NCI-H510A (cell line): Measurements from ENCODE around the gene VAC14.

Source experiments
- DNase-seq: peaks from one replicate; lab custom pipeline; 2025; lab: John Stamatoyannopoulos, UW

The VAC14 gene

DNA sequence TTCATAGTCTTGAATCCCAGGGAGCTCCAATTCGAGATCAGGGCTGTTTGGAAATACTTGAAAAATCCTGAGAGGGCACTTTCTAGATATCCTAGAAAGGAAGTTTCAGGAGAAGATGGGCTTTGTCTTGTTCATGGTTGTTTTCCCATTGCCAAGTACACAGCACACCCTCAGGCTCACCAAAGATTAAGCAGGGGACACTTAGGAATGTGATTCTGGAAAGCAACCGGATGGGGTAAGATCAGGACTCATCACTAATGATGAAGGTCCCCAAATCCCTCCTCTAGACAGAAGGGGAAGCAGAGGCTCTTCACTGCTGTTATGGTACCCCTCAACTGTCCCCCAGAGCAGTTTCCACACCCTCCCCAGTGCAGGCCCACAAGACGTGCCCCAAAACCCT, 40.7 kb downstream of the VAC14 start:
- no peak for DNase-seq

DNA sequence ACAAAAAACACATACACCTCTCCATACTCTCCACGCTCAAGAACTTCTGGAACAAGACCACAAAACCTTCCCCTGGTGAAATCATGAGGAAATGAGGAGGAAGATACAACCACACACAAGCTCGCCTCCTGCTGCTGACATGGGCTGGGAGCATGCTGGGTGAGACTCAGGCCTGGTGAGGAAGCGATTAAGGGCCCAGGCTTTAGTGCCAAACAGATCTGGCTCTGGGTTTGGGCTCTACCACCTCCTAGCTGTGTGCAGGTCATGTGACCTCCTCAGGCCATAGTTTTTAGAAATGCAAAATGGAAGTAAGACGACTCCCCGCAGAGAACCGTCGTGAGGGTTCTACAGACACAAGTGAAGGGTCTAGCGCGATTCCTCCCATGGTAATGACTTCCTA, 41.3 kb downstream of the VAC14 start:
- no peak for DNase-seq

DNA sequence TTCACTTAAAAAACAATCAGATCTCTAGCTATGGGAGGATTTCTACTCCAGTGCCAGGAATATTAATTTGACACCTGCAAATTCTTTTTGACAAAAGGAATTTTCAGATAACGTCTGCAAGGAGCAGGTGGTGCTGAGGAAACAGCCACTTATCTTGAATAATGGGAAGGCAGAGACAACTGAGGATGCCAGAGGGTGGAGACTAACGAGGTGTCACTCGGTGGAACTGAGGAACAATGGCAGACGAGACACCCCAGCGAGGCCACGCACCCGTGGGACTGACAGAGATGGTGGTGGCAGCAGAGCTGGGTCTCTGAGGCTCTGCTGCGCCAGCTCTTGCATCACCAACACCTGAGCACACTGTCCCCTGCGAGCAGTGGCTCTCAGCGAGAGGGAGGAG, 42.2 kb downstream of the VAC14 start:
- no peak for DNase-seq

DNA sequence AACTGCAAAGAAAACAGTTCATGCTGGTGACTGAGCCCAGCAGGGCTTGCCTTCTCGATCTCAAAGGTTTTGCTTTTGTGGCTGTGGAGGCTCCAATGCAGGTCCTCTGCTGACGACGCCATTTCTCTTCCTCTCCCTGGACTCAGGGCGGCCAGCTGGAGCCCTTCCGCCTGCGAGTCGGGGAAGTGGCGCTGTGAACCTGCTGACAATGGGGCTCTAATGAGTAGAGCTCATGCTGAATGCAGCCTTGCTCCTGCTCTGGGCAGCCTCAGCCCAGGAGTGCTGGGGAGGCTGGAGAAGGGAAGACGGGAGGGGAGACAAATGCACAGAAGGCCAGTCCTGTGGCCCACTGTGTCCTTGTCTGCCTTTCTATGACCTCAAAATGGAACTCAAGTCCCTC, 43.8 kb downstream of the VAC14 start:
- no peak for DNase-seq

DNA sequence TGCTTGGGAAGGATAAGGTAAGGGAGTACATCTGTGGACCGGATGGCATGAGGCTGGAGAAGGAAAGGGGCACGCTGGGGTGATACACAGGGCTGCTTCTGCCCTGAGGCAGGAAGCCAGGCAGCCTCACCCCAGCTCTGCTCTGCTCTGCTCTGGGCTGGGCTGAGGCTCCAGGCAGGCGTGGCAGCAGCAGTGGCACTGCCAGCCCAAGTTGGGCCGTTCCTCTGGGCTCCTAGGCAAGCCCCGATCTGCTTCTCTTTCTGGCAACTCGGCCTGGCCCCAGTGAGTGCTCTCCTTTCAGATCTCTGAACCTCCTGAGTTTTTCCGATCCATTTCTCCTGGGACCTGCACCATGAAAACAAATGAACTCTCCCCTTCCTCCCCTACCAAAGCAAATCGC, 44.9 kb downstream of the VAC14 start:
- no peak for DNase-seq

DNA sequence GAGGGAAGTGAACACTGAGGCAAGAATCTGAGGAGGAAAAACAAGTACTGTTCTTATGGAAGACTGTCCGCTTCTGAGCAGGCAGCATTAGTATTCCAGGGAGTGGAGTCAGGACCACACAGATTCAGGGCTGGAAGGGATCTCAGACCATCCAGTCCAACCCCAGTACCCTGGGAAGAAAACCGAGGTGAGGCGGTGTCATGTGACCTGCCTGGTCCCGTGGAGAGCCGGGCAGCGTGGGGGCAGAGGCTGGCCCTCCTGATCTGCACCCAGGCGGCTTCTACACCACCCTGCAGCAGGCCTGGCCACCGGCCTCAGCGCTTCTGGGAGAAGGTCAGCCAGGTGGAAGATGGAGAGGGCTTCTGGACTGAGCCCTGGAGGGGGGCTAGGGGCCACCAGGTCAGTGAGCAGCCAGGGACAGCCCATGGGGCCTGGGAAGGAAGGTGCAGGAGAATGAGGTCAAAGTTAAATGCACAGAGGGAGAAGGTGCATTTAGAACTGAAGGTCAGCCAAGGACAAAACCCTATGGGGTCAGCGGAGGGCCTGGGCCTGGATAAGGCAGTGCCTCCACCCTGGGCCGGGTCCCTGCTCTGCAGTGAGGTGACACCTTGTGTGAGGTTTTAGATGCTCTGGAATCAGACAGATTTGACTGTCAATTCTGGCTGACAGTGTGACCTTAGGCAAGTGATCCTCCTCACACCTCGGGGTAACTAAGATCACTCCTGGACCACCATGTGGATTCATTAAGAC, 45.9 kb downstream of the VAC14 start:
- DNase-seq = no peak

DNA sequence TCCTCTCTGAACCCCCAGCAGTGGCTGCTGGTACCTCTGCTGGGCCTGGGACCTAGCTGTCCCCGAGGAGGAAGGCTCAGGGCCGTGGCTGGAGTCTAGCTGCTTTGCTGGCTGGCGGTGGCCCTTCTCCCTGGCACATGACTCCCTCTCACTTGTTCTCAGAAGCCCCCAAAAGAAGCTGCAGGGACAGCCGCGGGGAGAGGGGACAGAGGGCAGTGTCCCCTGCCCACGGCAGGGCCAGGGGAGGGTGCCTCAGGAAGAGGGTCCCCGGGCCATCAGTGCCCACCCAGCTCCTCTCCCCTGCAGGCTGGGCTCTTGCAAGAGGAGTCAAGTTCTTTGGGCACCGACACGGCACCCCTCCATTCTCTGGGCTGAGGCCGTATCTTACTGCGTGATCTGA, 46.6 kb downstream of the VAC14 start:
- DNase-seq = no peak

DNA sequence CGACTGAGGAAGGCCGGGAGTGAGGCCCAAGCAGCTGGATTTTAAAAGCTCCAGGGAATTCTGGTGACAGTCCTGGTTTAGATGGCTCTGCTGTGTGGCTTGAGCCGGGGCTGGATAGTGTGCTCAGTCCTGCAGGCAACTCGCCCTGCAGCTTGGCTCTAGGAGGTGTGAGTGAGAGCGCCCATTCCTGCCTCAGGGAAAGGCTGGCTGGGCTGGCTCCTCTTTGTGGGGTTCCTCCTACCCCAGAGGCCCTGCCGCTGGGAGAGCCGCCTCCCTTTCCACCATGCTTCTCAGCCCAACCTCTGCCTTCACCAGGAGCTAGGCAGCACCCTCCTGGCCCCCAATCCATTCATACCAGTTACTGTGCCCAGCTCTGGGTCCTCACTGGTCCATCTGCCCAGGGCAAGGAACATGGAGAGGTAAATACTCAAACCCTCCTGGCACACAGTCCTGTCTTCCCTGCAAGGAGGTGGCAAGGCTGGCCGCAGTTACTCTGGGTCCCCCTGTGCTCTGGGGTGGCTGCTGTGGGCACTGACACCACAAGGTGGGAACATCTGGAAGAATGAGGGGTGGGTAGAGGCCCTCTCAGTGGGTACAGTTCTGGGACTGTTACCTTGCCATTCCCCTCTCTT, 47.1 kb downstream of the VAC14 start:
- no peak for DNase-seq

DNA sequence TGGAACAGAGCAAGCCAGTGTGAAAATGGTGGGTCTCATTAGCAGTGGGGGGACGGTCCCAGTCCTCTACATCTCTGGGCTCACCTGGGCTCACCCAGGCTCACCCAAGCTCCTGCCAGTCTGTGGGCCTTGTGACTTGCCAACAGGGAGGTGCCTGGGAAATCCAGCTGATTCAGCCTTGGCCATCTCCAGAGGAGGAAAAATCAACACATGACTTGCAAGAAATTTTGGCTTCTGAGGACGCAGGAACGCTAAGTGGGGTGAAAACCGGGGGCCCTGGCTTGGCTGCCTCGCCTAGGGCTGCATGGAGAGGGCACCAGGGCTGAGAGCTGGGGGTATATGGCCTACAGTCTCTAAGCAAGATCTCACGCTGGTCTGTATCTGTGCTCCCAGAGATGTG, 47.7 kb downstream of the VAC14 start:
- DNase-seq = no peak

DNA sequence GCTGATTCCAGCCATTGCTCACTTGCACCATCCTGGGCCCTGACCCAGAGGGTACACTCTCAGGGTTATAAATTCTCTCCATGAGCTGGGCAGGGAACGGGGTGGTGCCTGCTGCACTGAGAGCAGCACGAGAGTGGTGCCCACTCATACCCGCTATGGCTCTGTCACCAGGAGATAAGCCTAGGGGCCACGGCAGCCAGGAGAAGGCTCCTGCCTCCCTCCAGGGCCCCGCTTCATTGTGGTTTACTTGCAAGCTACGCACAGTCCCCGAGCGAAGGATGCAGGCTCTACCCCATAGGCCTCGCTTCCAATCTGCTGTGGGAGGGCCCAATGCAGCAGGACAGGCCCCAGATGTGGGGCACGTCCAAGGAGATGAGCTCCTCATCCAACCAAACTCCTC, 48.5 kb downstream of the VAC14 start:
- no peak for DNase-seq

DNA sequence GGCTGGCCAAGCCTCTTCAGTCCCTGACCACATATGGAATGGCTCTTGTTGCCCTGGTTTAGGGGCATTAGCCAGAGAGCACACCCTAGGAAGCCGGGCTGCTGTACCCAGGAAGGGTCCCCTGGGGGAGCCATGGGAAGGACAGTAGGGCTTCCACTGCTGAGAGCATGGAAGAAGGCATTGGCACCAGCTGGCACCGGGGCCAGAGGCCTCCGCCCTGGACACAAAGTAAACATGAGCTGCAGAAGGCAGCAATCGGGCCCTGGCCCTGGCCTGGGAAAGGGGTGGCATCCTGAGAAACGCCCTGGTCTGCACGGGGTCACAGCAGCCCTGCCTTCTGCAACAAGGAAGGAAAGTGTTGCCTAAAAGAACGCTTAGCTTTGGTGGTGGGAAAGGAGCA, 49.4 kb downstream of the VAC14 start:
- DNase-seq = no peak

DNA sequence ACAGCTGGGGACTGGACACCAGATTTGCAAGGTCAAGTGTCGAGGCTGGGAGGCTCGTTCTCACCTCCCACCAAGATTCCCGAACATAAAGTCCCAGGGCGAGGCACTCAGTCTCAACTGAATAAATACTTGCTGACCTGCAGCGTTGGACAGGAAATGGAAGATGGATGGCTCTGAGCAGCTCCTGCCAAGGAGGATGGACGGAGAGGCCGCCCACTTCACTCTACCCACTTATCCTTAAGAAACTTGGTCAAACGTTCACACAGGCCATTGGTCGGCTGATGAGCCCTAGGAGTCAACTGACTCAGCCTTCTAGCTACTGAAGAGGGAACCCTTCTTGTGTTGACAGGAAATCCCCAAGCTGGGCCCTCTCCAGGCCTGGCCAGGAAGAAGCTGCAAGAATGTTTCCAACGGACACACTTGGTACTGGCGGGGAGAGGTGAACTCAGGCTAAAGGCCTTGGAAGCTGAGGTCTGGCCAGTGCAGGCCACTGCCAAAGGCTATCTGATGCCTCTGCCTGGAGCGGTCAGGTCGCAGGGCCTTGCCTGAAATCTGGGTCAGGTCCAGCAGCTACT, 50.0 kb downstream of the VAC14 start:
- no peak for DNase-seq

DNA sequence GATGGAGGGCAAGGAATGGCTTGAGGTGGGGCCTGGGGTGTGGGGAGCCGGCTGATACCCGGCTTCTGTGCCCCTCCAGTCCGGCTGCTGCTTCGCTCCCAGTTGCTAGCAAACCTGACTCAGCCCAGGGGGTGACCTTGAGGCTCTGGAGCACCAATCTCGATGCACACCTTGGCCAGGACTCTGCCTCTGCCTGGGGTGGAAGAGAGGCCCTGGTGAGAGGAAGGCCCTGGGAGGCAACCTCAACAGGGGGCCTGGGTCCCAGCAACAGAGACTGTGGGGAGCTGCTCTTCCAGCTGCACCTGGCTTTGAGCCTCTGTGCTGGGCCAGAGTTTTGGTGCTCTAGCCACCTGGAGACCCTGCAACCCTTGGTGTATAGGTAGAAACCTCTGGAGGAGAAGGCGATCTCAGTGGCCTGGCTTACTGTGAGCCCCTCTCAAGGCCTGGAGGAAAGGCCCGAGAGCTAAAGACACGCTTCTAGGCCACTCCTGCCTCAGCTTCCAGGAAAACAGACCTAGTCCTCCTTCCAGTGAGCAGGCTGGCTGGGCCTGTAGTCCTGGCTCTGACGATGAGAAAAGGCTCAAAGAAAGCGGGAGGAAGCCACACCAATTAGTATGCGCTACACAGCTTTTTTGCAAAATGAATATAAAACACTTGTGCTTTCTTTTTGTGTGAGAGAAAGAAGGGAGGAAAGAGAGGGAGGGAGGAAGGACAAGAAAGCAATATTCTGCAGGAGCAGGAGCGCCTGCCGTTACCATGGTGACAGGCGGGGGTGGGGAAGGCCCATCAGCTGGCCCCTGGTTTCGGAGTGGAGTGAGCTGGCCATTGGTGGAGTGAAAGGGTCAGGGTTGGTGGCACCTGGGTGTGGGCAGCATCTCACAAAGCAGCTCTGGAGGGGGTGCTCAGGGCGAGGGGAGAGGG, 51.0 kb downstream of the VAC14 start:
- DNase-seq = no peak

DNA sequence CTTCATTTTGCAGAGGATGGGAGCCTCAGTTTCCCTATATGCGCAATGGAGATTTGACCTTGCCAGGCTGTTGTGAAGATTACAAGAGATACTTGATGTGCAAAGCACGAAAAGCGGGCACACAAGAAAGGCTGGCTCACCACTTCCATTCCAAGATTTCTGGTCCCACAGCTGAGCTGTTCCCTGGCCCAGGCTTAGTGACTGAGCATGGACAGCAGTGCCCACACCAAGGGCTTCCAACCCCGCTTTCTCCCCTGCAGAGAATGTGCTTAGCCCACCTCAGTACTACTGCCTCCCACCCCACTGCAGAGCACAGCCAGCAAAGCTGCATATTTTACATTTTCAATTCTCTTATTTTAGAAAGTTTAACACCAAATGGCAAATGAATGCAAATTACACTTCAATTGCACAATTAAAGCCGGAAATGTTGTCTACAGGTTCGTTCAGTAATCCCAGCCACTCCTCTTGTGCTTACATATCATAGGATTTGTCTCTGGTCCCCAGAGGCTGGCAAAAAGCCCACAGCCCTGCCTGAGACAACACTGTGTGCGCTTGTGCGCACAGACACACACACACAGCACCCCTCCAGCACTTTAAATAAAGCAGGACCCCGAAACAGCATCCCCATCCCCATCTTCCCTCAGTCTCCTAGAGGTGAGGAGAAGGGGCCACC, 51.8 kb downstream of the VAC14 start:
- DNase-seq = no peak

DNA sequence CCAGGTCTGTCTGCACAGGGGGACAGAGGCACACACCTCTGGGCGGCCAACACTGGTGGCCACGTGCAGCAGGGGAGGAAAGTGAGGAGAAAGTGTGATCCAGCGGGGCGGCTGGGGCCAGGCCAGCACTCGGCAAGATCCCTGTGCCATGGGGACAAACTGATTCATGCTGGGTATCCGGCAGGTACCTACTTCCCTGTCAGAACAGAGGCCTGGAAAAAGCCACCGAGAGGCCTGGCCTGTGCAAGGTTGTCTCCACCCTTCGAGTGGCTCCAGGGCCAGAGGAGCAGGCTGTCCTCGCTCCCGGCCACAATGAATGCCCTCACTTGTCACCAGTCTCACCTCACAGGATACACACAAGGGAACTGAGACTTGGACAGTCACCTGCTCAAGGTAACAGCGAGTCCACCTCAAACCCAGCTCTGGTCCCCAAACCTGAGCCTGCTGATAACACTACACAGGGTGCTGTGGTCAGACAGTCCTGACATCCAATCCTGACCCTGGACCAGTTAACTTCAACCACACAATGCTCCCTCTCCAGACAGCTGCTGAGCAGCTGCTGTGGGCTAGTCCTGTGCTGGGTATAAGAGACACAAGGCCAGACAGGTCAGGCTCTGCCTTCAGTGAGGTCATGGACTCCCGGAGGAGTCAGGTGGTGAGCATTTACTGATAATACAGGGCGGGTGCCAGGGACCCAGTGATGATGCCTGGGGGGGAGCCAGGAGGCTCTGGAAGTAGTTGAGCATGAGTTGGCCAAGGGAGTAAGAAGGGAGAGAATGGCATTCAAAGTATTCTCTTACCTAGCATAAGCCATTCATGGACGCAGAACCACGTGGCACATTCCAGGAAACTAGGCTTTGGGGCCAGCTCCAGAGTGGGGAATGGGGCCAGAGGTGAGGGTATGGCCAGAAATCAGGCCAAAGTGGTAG, 53.0 kb downstream of the VAC14 start:
- DNase-seq = no peak

DNA sequence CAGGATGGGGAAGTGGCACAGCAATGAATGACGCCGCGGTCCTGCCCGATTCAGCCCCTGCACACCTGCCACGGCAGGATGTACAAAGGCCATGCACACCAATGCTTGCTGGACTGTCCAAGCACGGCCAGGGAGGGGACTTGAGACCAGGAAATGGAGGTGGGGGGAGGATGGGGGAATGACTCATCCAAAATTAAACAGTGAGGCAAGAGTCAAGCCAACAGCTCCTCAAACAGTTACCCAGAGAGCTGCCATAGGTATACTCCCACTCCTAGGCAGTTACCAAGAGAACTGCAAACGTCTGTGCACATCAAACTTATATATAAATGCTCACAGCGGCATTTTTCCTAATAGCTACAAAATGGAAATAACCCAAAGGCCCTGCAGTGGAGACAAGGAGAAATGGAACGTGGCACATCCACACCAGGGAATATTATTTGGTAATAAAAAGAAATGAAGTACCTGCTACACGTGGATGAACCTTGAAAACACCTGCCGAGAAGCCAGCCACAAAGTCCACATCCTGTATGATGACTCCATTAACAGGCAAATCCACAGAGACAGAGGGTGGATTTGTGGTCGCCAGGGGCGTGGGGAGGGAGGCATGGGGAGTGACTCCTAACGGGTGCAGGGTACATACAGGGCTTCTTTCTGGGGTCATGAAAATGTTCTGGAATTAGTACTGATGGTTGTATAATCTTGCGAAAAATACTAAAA, 54.1 kb downstream of the VAC14 start:
- DNase-seq = no peak

DNA sequence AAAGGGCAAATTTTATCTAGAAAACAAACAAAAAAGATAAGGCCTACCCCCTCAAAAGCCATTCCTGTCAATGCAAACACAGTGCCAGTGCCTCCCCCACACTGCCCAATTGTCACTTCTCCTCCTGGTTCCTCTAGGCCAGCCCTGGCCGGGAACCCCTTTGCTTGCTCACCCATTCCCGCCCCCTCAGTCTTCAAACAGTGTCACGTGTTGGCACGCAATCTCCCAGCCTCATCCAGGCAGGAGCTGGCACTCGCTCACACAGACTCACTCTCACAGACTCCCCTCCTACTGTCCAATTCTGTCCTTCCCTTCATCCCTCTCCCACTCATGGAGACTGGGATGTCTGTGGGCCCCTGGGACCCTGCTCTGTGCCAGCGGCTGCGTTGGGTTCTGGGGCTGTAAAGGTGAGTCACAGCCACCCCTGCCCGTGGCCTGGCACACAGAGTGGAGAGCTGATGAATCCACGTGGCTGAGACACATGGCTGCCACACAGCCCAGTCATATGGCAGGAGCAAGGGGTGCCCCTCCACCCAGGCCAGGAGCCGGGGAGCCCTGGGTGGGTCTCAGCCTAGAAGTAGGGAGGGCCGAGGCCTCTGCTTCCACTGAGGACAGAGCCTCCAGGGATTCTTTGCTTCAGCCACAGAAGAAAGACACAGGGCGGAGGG, 54.8 kb downstream of the VAC14 start:
- no peak for DNase-seq

DNA sequence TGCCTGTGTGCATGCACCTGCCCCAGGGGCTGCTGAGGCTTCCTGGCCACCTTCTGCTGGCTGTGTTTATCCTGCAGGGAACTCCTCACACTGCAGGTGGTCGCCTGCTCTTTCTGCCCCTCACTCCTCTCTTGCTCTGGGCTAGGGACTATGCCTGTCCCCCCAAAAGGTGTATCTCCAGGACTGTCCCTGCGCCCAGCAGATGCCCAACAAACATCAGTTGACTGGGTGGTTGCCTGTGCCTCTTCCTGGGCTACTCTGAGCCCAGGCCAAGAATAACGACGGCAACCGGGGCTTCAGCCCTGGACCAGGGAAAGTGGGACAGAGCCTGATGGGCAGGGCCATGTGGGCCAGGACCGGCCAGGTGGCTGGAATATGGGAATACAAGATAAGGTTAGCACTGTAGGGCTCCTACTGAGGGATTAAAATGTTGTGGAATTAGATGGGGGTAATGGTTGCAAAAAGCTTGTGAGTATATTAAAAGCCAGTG, 55.4 kb downstream of the VAC14 start:
- DNase-seq = no peak

DNA sequence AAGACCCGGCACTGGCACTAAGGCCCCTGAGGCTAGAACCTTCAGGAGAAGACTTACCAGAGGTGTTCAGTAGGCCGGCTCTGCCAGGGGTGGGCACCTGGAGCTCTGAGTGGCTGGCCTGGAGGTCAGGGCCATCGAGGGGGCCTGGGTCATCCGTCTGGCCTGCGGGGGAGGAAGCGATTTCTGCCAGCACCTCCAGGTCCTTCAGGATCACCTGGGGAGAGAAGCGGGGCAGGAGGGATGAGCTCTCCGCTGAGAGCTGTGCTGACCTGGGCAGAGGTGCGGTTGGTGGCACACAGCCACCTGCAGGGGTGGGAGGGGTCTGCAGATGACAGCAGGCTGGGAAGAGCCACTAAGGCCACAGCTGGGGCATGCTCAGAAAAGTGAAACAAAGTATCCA, 56.6 kb downstream of the VAC14 start:
- DNase-seq = no peak

DNA sequence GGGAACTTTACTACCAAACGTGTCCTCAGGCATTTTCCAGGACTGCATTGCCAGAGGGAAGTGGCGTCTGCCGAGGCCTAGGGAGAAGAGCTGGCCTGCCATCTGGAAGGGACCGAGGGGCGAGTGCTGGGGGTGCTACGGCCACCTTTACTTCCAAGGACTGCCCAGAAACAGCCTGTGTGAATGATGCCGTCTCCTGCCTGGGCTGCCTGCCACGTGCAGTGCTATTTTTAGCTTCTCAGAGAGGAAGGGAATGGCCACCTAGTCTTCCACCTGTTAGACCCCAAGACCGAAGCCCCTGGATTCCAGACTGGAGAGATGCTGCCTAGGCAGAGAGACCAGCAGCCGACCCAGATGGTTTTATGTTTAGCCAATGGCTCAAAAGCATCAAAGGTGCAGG, 57.2 kb downstream of the VAC14 start:
- DNase-seq = no peak
